SK-N-SH treated with all-trans-retinoic acid at 6 μM for 48 hours (cell line): ENCODE measurements around the gene ILF3.
"Not testable (repeated sequence)": the region's sequence is repeated elsewhere in the genome, so short reads cannot be mapped to it uniquely, and the experiment has no call there.

Experiments
- ATAC-seq: fragments of 200-7000 bp; cut with Tn5 transposase; 3 replicates; pipeline ENCODE4 v1.9.1; 2020; ENCODE audit warnings: mild to moderate bottlenecking, moderate library complexity
- ARNTL ChIP-seq: fragments of 450-650 bp; formaldehyde crosslinking; IDR thresholded peaks from 2 replicates; pipeline ENCODE4 v1.5.0; 2020; ENCODE audit warnings: low read depth, mild to moderate bottlenecking, moderate library complexity, borderline replicate concordance
- BACH2 ChIP-seq: fragments of 250-450 bp; sonication (Bioruptor Pico); IDR thresholded peaks from 2 replicates; pipeline ENCODE4 v1.9.0; 2021; ENCODE audit warnings: mild to moderate bottlenecking, borderline replicate concordance
- CREB5 ChIP-seq: fragments of 250-450 bp; sonication (Bioruptor Pico); IDR thresholded peaks from 2 replicates; pipeline ENCODE4 v1.5.1; 2020; ENCODE audit warnings: low read depth, mild to moderate bottlenecking, moderate library complexity
- CSDC2 ChIP-seq: fragments of 250-450 bp; sonication (Bioruptor Pico); IDR thresholded peaks from 2 replicates; pipeline ENCODE4 v1.5.0; 2020; ENCODE audit warnings: mild to moderate bottlenecking, moderate library complexity
- ESRRG ChIP-seq: fragments of 250-450 bp; sonication (Bioruptor Pico); IDR thresholded peaks from 2 replicates; pipeline ENCODE4 v1.6.1; 2021; ENCODE audit warnings: mild to moderate bottlenecking
- GLIS3 ChIP-seq: fragments of 250-450 bp; sonication (Bioruptor Pico); IDR thresholded peaks from 2 replicates; pipeline ENCODE4 v1.5.0; 2020; ENCODE audit warnings: mild to moderate bottlenecking, moderate library complexity
- ISL1 ChIP-seq: fragments of 250-450 bp; sonication (Bioruptor Pico); IDR thresholded peaks from 2 replicates; pipeline ENCODE4 v2.1.2; 2022; ENCODE audit warnings: mild to moderate bottlenecking, moderate library complexity
- OSR1 ChIP-seq: fragments of 250-450 bp; sonication (Bioruptor Pico); IDR thresholded peaks from 2 replicates; pipeline ENCODE4 v1.8.0; 2022; ENCODE audit warnings: moderate library complexity, mild to moderate bottlenecking, inconsistent platforms
- POU6F1 ChIP-seq: fragments of 250-450 bp; sonication (Bioruptor Pico); IDR thresholded peaks from 2 replicates; pipeline ENCODE4 v1.8.0; 2021; ENCODE audit warnings: low read depth, mild to moderate bottlenecking, moderate library complexity, borderline replicate concordance
- PPARA ChIP-seq: fragments of 250-450 bp; sonication (Bioruptor Pico); IDR thresholded peaks from 2 replicates; pipeline ENCODE4 v1.5.0; 2020; ENCODE audit warnings: mild to moderate bottlenecking, borderline replicate concordance
- SNAI2 ChIP-seq: fragments of 250-450 bp; sonication (Bioruptor Pico); IDR thresholded peaks from 2 replicates; pipeline ENCODE4 v1.5.0; 2020; ENCODE audit warnings: mild to moderate bottlenecking, moderate library complexity
- TCF4 ChIP-seq: fragments of 250-450 bp; sonication (Bioruptor Pico); IDR thresholded peaks from 2 replicates; pipeline ENCODE4 v1.8.0; 2021; ENCODE audit warnings: mild to moderate bottlenecking, moderate library complexity, borderline replicate concordance
- TOX ChIP-seq: fragments of 250-450 bp; sonication (Bioruptor Pico); IDR thresholded peaks from 2 replicates; pipeline ENCODE4 v1.8.0; 2021; ENCODE audit warnings: mild to moderate bottlenecking, moderate library complexity, borderline replicate concordance
- TSHZ2 ChIP-seq: fragments of 250-450 bp; sonication (Bioruptor Pico); IDR thresholded peaks from 2 replicates; pipeline ENCODE4 v1.5.0; 2020; ENCODE audit warnings: mild to moderate bottlenecking, moderate library complexity
- ZC3H10 ChIP-seq: fragments of 250-450 bp; sonication (Bioruptor Pico); IDR thresholded peaks from 2 replicates; pipeline ENCODE4 v1.5.1; 2021; ENCODE audit warnings: mild to moderate bottlenecking, moderate library complexity
- ZFP3 ChIP-seq: fragments of 250-450 bp; sonication (Bioruptor Pico); IDR thresholded peaks from 2 replicates; pipeline ENCODE4 v1.5.0; 2020; ENCODE audit warnings: mild to moderate bottlenecking, moderate library complexity
- ZFP30 ChIP-seq: fragments of 450-650 bp; formaldehyde crosslinking; IDR thresholded peaks from 2 replicates; pipeline ENCODE4 v1.5.0; 2022; ENCODE audit warnings: mild to moderate bottlenecking, moderate library complexity
- ZNF565 ChIP-seq: fragments of 450-650 bp; formaldehyde crosslinking; conservative IDR thresholded peaks from 2 replicates; pipeline ENCODE4 v1.5.0; 2020; ENCODE audit warnings: low read depth, mild to moderate bottlenecking, moderate library complexity
- ZNF70 ChIP-seq: fragments of 450-650 bp; formaldehyde crosslinking; IDR thresholded peaks from 2 replicates; pipeline ENCODE4 v1.5.0; 2020; ENCODE audit warnings: mild to moderate bottlenecking, moderate library complexity
- ZNF8 ChIP-seq: fragments of 450-650 bp; formaldehyde crosslinking; IDR thresholded peaks from 2 replicates; pipeline ENCODE4 v1.5.0; 2020; ENCODE audit warnings: mild to moderate bottlenecking, moderate library complexity
- TF ChIP-seq, protein P1 (sequence below): fragments of 250-450 bp; sonication (Bioruptor Pico); IDR thresholded peaks from 2 replicates; pipeline ENCODE4 v1.5.1; 2021; ENCODE audit warnings: mild to moderate bottlenecking, moderate library complexity

ILF3 gene

DNA sequence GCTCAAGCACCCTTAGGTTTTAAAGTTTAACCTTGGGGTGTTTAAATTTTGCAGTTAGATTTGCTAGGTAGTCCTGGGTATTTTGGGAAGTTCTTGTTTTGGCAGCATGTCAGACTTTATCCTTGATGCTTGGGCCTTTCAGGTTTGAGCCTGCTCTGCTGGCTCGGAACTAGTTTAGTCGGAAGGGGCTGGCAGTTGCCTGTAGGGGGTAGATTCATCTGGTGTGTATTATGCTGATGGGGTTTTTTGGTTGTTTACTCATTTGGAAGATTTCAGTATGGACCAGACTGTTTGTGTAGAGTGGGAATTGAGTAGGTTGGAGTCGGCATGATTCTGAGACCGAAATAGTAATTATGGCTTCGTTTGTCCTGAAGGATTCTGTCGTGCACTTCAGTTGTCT lies 15.1 kb downstream of the ILF3 start (continued):
- TF ChIP-seq TSHZ2, result no peak
- no peak for TF ChIP-seq ZNF8 (CRISPR knock-in tag)
- TF ChIP-seq ESRRG (CRISPR knock-in tag), result no peak
- no peak for TF ChIP-seq SNAI2

DNA sequence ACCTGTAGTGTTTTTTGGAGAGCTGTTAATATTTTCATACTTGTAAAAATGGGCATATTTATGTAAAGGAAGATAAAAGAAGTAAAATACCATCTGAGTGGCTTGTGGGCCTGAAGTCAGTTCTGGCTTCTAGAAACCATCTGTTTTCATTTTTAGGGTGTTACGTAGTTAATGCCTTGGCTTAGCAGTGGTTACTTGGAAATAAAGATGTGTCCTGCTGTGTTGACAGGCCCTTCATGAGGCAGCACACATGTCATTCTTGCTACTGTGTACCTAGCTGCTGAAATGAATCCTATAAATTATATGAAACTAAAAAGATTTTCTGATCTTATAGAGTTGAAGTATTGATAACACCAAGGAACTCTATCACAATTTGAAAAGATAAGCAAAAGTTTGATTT lies 16.0 kb downstream of the ILF3 start:
- no peak for ATAC-seq
- no peak for TF ChIP-seq CREB5
- no peak for TF ChIP-seq ESRRG (CRISPR knock-in tag)
- TF ChIP-seq SNAI2, result no peak
- TF ChIP-seq OSR1 (CRISPR knock-in tag), result no peak
- no peak for TF ChIP-seq PPARA (CRISPR knock-in tag)
- TF ChIP-seq ISL1 (CRISPR knock-in tag), result no peak
- TF ChIP-seq ZNF565 (CRISPR knock-in tag), result no peak
- no peak for TF ChIP-seq ARNTL (CRISPR knock-in tag)
- TF ChIP-seq ZFP3 (CRISPR knock-in tag), result no peak
- no peak for TF ChIP-seq TSHZ2
- TF ChIP-seq POU6F1 (CRISPR knock-in tag), result no peak
- no peak for TF ChIP-seq ZNF8 (CRISPR knock-in tag)

DNA sequence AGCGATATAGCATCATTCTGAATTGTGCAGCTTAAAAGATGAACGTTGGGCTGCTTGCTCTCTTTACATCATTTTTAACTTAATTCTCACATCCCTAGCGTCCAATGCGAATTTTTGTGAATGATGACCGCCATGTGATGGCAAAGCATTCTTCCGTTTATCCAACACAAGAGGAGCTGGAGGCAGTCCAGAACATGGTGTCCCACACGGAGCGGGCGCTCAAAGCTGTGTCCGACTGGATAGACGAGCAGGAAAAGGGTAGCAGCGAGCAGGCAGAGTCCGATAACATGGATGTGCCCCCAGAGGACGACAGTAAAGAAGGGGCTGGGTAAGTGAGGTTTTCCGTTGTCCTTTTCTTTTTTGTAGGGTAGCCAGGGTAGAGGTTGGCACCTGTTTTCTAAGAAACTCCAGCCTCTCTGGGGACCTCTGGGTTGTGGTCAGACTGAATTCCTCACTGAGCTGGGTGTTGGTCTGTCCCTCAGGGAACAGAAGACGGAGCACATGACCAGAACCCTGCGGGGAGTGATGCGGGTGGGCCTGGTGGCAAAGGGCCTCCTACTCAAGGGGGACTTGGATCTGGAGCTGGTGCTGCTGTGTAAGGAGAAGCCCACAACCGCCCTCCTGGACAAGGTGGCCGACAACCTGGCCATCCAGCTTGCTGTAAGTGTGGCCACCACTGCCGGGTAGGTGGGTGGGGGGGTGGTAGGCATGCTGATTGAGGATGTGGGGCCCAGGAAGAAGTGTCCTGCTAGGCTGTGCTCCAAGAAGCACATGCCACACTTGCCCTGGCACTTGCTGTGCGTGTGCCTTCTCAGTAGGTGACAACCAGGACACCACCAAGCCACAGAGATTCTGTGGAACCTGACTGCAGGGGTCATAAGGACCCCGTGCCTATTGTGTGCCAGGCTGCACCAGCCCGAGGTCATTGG lies 17.0 kb downstream of the ILF3 start:
- no peak for ATAC-seq
- TF ChIP-seq ZNF8 (CRISPR knock-in tag), result no peak
- no peak for TF ChIP-seq PPARA (CRISPR knock-in tag)
- no peak for TF ChIP-seq BACH2 (CRISPR knock-in tag)
- no peak for TF ChIP-seq ARNTL (CRISPR knock-in tag)
- TF ChIP-seq TCF4, result no peak
- no peak for TF ChIP-seq SNAI2
- TF ChIP-seq ZNF565 (CRISPR knock-in tag), result no peak
- TF ChIP-seq, protein P1, sequence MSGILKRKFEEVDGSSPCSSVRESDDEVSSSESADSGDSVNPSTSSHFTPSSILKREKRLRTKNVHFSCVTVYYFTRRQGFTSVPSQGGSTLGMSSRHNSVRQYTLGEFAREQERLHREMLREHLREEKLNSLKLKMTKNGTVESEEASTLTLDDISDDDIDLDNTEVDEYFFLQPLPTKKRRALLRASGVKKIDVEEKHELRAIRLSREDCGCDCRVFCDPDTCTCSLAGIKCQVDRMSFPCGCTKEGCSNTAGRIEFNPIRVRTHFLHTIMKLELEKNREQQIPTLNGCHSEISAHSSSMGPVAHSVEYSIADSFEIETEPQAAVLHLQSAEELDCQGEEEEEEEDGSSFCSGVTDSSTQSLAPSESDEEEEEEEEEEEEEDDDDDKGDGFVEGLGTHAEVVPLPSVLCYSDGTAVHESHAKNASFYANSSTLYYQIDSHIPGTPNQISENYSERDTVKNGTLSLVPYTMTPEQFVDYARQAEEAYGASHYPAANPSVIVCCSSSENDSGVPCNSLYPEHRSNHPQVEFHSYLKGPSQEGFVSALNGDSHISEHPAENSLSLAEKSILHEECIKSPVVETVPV, result no peak
- TF ChIP-seq ISL1 (CRISPR knock-in tag), result no peak
- no peak for TF ChIP-seq POU6F1 (CRISPR knock-in tag)
- TF ChIP-seq ESRRG (CRISPR knock-in tag), result no peak
- no peak for TF ChIP-seq TSHZ2
- TF ChIP-seq GLIS3, result no peak
- TF ChIP-seq ZNF70 (CRISPR knock-in tag), result no peak
- no peak for TF ChIP-seq ZFP30 (CRISPR knock-in tag)
- no peak for TF ChIP-seq ZC3H10
- TF ChIP-seq CSDC2 (CRISPR knock-in tag), result no peak
- TF ChIP-seq TOX (CRISPR knock-in tag), result no peak

GRCh38 chr19:10671922-10672321 lies 17.8 kb downstream of the ILF3 start:
- not testable (repeated sequence) for ATAC-seq
